ENCODE measurements around the gene DNAH1. TPM values are rescaled to one million over a fixed set of nuclear protein-coding genes. Genes with fewer than 3 reads are reported as not detected.
"Not testable (repeated sequence)": the region's sequence is repeated elsewhere in the genome, so short reads cannot be mapped to it uniquely, and the experiment has no call there.

DNAH1 gene
- polyA plus RNA-seq, 1 donor: 6.2 TPM

- DNase-seq: no peak
Observed at GRCh38 chr3:52313188-52313773, 2.8 kb upstream of the DNAH1 start.

- no peak for DNase-seq
Observed at GRCh38 chr3:52313774-52314188, 2.3 kb upstream of the DNAH1 start.

GRCh38 chr3:52314489-52314888, 1.6 kb upstream of the DNAH1 start:
- no peak for DNase-seq

- DNase-seq: no peak
Observed at GRCh38 chr3:52315006-52315405, 1.1 kb upstream of the DNAH1 start.

GRCh38 chr3:52317208-52318000, 1.3 kb downstream of the DNAH1 start:
- peak; percentile 51 for DNase-seq

GRCh38 chr3:52318186-52318816, 2.2 kb downstream of the DNAH1 start:
- peak; percentile 46 for DNase-seq

GRCh38 chr3:52319921-52320595, 3.9 kb downstream of the DNAH1 start:
- no peak for DNase-seq

GRCh38 chr3:52321481-52321880, 5.4 kb downstream of the DNAH1 start:
- no peak for DNase-seq

- no peak for DNase-seq
Observed at GRCh38 chr3:52322466-52322865, 6.3 kb downstream of the DNAH1 start.

GRCh38 chr3:52323526-52324295, 7.6 kb downstream of the DNAH1 start:
- DNase-seq: no peak

GRCh38 chr3:52324676-52325075, 8.6 kb downstream of the DNAH1 start:
- DNase-seq: no peak

GRCh38 chr3:52325686-52326085, 9.6 kb downstream of the DNAH1 start:
- DNase-seq: no peak

- DNase-seq: no peak
Observed at GRCh38 chr3:52326976-52327375, 10.9 kb downstream of the DNAH1 start.

GRCh38 chr3:52327486-52328290, 11.6 kb downstream of the DNAH1 start:
- no peak for DNase-seq

- no peak for DNase-seq
Observed at GRCh38 chr3:52328536-52329080, 12.5 kb downstream of the DNAH1 start.

- no peak for DNase-seq
Observed at GRCh38 chr3:52330194-52330805, 14.2 kb downstream of the DNAH1 start.

- no peak for DNase-seq
Observed at GRCh38 chr3:52331091-52331490, 15.0 kb downstream of the DNAH1 start.

GRCh38 chr3:52331906-52332305, 15.8 kb downstream of the DNAH1 start:
- DNase-seq: no peak

- no peak for DNase-seq
Observed at GRCh38 chr3:52333869-52334557, 17.9 kb downstream of the DNAH1 start.

GRCh38 chr3:52338131-52338530, 22.0 kb downstream of the DNAH1 start:
- DNase-seq: not testable (repeated sequence)

All from hindlimb muscle (tissue), 1 donor.